ENCODE results near the gene ADIG.

Gene ADIG

DNA sequence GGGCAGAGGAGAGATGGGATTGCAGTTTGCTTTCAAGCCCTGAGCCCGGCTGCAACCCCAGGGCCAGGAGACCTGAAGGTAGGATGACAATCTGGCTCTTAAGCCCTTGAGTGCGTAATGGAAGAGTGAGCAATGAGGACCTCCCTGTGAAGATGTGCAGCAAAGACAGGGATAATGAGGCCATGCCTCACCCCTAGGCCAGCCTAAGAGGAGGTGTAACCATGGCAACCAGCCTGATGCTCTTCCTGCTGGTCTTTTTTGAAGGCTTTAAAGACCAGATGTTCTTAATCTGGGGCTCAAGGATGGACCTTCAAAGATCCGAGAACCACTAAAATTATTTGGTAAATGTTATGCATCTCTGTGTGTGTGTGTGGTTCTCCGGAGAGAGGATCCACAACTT lies 28.8 kb downstream of the ADIG start:
- H3K4me3 ChIP-seq (replicated peaks; ENCODE audit: low read depth, low read length), result no peak overlapping the region
- TF ChIP-seq, protein P1, sequence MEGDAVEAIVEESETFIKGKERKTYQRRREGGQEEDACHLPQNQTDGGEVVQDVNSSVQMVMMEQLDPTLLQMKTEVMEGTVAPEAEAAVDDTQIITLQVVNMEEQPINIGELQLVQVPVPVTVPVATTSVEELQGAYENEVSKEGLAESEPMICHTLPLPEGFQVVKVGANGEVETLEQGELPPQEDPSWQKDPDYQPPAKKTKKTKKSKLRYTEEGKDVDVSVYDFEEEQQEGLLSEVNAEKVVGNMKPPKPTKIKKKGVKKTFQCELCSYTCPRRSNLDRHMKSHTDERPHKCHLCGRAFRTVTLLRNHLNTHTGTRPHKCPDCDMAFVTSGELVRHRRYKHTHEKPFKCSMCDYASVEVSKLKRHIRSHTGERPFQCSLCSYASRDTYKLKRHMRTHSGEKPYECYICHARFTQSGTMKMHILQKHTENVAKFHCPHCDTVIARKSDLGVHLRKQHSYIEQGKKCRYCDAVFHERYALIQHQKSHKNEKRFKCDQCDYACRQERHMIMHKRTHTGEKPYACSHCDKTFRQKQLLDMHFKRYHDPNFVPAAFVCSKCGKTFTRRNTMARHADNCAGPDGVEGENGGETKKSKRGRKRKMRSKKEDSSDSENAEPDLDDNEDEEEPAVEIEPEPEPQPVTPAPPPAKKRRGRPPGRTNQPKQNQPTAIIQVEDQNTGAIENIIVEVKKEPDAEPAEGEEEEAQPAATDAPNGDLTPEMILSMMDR (IDR thresholded peaks at IDR 0.05; ENCODE audit: low read length, missing control alignments), result no peak
- DNase-seq (ENCODE audit: low read depth), result no peak

DNA sequence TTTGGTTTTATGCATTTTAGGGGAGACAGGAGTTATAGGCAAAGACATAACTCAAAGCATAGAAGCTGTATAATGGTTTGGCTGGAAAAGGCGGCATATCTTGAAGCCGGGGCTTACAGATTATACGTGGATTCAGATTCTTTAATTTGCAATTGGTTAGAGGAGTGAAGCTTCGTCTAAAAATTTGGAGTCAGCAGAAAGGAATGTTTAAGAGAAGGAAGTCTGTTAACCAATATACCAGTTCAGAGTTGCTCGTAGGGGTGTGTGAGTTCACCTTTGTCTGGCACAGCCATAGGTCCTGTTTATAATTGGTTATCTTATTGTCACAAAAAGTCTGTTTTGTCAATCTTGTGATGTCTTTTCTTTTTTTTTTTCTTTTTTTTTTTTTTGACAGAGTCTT lies 29.5 kb downstream of the ADIG start:
- TF ChIP-seq, protein P1 (IDR thresholded peaks at IDR 0.05; ENCODE audit: low read length, missing control alignments), result no peak
- no peak overlapping the region for H3K4me3 ChIP-seq (replicated peaks; ENCODE audit: low read depth, low read length)
- DNase-seq (ENCODE audit: low read depth), result peak; percentile 14

GRCh38 chr20:38612751-38613515 lies 31.9 kb downstream of the ADIG start:
- no peak for DNase-seq (ENCODE audit: low read depth)
- H3K4me3 ChIP-seq (replicated peaks; ENCODE audit: low read depth, low read length), result no peak overlapping the region

GRCh38 chr20:38615283-38615682 lies 34.3 kb downstream of the ADIG start:
- H3K4me3 ChIP-seq (replicated peaks; ENCODE audit: low read depth, low read length), result no peak overlapping the region
- DNase-seq (ENCODE audit: low read depth), result no peak
- TF ChIP-seq, protein P1 (IDR thresholded peaks at IDR 0.05; ENCODE audit: low read length, missing control alignments), result no peak

More at GRCh38 chr20:38612751-38613515, 31.9 kb downstream of the ADIG start:
- TF ChIP-seq, protein P1 (IDR thresholded peaks at IDR 0.05; ENCODE audit: low read length, missing control alignments), result no peak

DNA sequence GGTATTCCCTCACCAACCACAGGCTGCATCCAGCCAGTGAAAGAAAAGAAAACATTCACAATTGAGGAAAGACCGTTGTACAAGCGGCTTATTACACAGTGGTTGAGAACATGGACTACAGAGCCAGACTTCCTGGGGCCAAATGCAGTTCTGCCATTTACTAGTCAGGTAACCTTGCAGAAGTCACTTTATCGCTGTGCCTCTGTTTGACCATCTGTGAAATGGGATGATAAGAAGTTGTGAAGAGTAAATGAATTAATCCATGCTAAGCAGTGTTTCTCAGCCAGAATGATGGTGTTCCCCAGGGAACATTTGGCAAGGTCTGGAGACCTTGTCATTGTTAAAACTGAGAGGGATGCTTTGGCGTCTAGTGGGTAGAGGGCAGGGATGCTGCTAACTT lies 35.5 kb downstream of the ADIG start:
- TF ChIP-seq, protein P1 (IDR thresholded peaks at IDR 0.05; ENCODE audit: low read length, missing control alignments), result no peak
- no peak overlapping the region for H3K4me3 ChIP-seq (replicated peaks; ENCODE audit: low read depth, low read length)
- DNase-seq (ENCODE audit: low read depth), result no peak

DNA sequence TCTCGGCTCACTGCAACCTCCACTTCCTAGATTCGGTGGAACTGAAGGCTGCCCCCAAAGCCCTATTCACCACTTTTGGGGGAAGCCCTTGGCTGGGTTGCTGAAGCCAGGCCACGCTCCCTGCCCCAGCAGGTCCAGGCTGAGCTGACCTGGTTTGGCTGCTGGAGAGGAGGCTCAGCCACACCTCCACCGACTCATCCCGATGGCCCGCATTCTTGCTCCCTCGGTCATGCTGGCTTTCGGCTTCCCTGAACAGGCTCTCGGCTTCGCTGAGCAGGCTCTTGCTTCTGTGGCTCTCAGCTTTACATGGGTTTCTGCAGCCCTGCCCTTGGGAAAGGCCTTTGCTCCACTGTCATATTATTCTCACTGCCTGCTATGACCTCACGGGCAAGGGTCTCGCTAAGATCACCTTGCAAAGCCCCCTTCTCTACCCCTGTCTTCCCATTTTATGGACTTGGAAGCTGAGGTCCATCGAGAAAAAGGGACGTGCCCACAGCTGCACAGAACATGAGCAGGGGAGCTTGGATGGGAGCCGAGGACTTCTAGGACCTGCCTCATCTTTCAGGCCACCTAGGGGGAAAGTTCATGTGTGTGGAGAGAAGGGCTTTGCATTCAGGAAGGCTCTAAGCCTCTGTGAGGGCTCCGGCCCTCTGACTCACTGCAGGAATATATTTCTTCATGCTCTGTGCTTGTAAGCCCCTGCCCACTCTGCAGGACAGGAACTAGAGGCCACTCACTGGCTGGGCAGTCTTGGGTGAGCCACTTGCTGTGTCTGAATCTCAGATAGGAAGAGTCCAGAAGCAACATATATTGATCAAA lies 36.2 kb downstream of the ADIG start:
- H3K4me3 ChIP-seq (replicated peaks; ENCODE audit: low read depth, low read length), result no peak overlapping the region
- TF ChIP-seq, protein P1 (IDR thresholded peaks at IDR 0.05; ENCODE audit: low read length, missing control alignments), result no peak
- DNase-seq (ENCODE audit: low read depth), result no peak

Data from fibroblast of pulmonary artery (primary cell).